Measurements from ENCODE around the gene TECTB. TPM values are rescaled to one million over a fixed set of nuclear protein-coding genes. Genes with fewer than 3 reads are reported as not detected.

Gene TECTB
- total RNA-seq, 1 experiment from 2014 or later: not detected

DNA sequence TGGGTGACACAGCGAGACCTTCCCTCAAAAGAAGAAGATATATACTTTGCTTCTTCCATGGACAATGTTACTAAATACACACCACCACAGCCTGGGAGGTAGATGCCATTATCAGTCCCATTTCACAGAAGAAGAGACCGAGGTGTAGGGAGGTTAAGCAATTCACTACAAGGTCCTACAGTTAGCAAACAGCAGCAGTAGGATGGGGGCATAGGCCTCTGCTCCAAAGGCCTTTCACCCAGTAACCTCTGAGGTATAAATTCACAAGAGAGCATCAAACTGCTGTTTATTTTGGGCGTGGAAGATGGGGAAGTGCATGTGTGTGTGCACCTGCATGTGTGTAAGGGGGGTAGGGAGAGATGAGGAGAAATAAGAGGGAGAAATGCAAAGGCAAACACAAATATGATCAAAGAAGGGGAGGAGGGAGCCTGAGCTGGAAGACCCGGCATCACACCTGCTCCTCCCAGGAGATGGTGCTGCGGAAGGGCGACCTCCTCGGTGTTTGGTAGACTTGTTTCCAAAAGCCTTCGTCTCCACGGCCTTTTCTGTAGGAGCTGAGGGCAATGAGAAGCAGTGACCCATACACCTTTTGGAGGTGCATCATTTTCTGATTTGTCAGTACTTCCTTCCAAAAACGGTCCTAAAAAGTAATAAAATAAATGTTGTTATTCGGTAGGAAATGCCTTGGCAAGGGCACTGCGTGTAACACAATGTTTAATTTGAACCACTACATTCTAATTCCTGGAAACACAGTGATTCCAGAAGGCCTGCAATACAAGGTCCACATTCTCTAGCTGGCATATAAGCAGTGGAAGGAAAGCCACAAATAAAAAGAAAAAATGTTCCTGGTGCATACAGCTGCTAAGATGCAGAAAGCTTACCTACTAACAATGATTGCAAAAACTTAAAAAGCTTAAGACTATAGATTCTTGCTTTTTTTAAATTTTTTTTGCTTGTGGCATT lies 64.8 kb downstream of the TECTB start:
- no TSS peak for BruUV-seq (replicated peaks)

DNA sequence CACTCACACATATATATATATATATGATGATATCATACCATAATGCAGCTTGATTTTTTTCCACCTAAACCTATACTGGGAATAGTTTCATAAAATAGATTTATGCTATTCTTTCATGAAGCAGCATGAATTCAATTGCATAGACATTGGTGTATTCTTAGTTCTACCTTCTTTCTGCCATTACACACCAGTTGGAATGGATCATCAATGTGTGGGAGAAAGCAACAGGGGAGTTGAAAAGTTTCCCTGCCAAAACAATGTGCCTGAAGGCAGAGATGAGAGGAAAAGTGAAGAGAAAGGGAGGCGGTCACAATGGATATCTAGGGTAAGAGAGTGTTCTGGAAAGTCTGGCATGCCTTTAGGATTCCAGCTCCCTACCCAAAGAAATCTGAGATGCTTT lies 65.6 kb downstream of the TECTB start:
- TF ChIP-seq, protein P1, sequence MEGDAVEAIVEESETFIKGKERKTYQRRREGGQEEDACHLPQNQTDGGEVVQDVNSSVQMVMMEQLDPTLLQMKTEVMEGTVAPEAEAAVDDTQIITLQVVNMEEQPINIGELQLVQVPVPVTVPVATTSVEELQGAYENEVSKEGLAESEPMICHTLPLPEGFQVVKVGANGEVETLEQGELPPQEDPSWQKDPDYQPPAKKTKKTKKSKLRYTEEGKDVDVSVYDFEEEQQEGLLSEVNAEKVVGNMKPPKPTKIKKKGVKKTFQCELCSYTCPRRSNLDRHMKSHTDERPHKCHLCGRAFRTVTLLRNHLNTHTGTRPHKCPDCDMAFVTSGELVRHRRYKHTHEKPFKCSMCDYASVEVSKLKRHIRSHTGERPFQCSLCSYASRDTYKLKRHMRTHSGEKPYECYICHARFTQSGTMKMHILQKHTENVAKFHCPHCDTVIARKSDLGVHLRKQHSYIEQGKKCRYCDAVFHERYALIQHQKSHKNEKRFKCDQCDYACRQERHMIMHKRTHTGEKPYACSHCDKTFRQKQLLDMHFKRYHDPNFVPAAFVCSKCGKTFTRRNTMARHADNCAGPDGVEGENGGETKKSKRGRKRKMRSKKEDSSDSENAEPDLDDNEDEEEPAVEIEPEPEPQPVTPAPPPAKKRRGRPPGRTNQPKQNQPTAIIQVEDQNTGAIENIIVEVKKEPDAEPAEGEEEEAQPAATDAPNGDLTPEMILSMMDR (IDR thresholded peaks at IDR 0.05; ENCODE audit: unreplicated experiment): no peak
- ChIA-PET POLR2A (interaction anchor here (0.9 to 4.2 kb wide), 3 partner anchors 11 to 97 kb away, joined by 3 to 41 read pairs (median 4); partner anchors contain the start of gene ZDHHC6), CTCF (interaction anchor here (0.6 to 1.3 kb wide), 4 partner anchors 13 to 482 kb away, joined by 3 to 6 read pairs (median 4); no protein-coding TSS in a partner anchor)
- intact Hi-C loops (cut with micrococcal nuclease): no loop called here
- Mint-ChIP-seq H3K36me3 (ENCODE audit: insufficient read depth, unreplicated experiment) (no peaks in the 10 kb centered on the region), H3K27me3 (ENCODE audit: insufficient read depth, unreplicated experiment) (no peaks in the 10 kb centered on the region), H3K27ac (ENCODE audit: low read depth, unreplicated experiment) (no peak overlapping the region), H3K4me1 (ENCODE audit: insufficient read depth, unreplicated experiment) (peaks cover 5% of the 10 kb centered on the region), H3K4me3 (ENCODE audit: unreplicated experiment) (no peak overlapping the region), H3K9me3 (ENCODE audit: unreplicated experiment) (no peaks in the 10 kb centered on the region)
- no peak for DNase-seq (ENCODE audit: unreplicated experiment)
- BruUV-seq (replicated peaks): no TSS peak

More for the DNA sequence above, 64.8 kb downstream of the TECTB start:
- TF ChIP-seq, protein P1 (IDR thresholded peaks at IDR 0.05; ENCODE audit: unreplicated experiment): no peak
- no peaks in the 10 kb centered on the region for H3K36me3 Mint-ChIP-seq (ENCODE audit: insufficient read depth, unreplicated experiment)
- H3K4me1 Mint-ChIP-seq (ENCODE audit: insufficient read depth, unreplicated experiment): peaks cover 5% of the 10 kb centered on the region
- CTCF ChIA-PET: interaction anchor here (1.0 to 1.3 kb wide), 4 partner anchors 14 to 87 kb away, joined by 3 to 6 read pairs (median 4); no protein-coding TSS in a partner anchor
- no peak overlapping the region for H3K27ac Mint-ChIP-seq (ENCODE audit: low read depth, unreplicated experiment)
- no peaks in the 10 kb centered on the region for H3K9me3 Mint-ChIP-seq (ENCODE audit: unreplicated experiment)
- no peaks in the 10 kb centered on the region for H3K27me3 Mint-ChIP-seq (ENCODE audit: insufficient read depth, unreplicated experiment)
- H3K4me3 Mint-ChIP-seq (ENCODE audit: unreplicated experiment): no peak overlapping the region
- POLR2A ChIA-PET: interaction anchor here (0.9 to 4.2 kb wide), 4 partner anchors 12 to 98 kb away, joined by 3 to 41 read pairs (median 4); partner anchors contain the start of gene ZDHHC6
- DNase-seq (ENCODE audit: unreplicated experiment): no peak
- intact Hi-C loops (cut with micrococcal nuclease): no loop called here

DNA sequence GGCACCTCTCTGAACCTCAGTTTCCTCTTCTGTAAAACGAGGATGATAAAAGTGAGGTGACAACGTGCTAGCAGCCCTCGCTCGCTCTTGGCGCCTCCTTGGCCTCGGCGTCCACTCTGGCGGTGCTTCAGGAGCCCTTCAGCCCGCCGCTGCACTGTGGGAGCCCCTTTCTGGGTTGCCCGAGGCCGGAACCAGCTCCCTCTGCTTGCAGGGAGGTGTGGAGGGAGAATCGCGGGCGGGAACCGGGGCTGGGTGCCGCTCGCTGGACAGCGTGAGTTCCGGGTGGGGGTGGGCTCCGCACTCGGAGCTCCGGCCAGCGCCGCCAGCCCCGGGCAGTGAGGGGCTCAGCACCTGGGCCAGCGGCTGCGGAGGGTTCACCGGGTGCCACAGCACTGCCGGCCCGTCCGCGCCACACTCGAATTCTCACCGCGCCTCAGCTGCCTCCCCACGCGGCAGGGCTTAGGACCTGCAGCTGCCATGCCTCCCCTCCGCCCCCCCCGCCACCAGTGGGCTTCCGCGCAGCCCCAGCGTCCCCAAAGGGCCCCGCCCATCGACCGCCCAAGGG lies 66.4 kb downstream of the TECTB start:
- intact Hi-C loops (cut with micrococcal nuclease): no loop called here
- Mint-ChIP-seq H3K27ac (ENCODE audit: low read depth, unreplicated experiment) (no peak overlapping the region), H3K4me1 (ENCODE audit: insufficient read depth, unreplicated experiment) (peaks cover 5% of the 10 kb centered on the region), H3K27me3 (ENCODE audit: insufficient read depth, unreplicated experiment) (no peaks in the 10 kb centered on the region), H3K4me3 (ENCODE audit: unreplicated experiment) (no peak overlapping the region), H3K9me3 (ENCODE audit: unreplicated experiment) (no peaks in the 10 kb centered on the region), H3K36me3 (ENCODE audit: insufficient read depth, unreplicated experiment) (no peaks in the 10 kb centered on the region)
- BruUV-seq (replicated peaks): no TSS peak
- CTCF ChIA-PET: interaction anchor here (0.7 to 2.1 kb wide), 8 partner anchors 10 to 212 kb away, joined by 3 to 12 read pairs (median 4); no protein-coding TSS in a partner anchor
- POLR2A ChIA-PET: interaction anchor here (1.3 to 4.2 kb wide), 3 partner anchors 10 to 96 kb away, joined by 4 to 41 read pairs (median 4); partner anchors contain the start of gene ZDHHC6
- no peak for DNase-seq (ENCODE audit: unreplicated experiment)
- TF ChIP-seq, protein P1 (IDR thresholded peaks at IDR 0.05; ENCODE audit: unreplicated experiment): no peak

DNA sequence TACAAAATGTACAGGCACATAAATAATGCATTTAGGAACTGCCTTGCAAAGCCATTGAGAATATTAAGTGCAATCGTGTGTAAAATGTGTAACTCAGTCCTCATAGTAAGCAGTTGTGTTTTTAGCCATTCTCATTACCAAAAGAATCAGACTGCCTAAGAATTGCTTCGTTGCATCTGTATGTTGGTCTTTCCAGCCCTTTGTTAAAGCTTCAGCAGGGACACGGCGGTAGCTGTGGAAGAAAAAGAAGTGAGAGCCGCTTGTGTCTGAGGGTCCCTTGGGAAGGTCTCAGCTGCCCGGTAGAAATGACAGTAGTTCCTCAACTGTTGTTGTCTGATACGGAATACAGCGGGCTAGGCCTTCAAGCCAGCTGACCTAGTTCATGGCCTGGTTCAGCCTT lies 67.9 kb downstream of the TECTB start:
- Mint-ChIP-seq H3K36me3 (ENCODE audit: insufficient read depth, unreplicated experiment) (no peaks in the 10 kb centered on the region), H3K27me3 (ENCODE audit: insufficient read depth, unreplicated experiment) (no peaks in the 10 kb centered on the region), H3K9me3 (ENCODE audit: unreplicated experiment) (no peaks in the 10 kb centered on the region), H3K4me3 (ENCODE audit: unreplicated experiment) (no peak overlapping the region), H3K4me1 (ENCODE audit: insufficient read depth, unreplicated experiment) (peaks cover 5% of the 10 kb centered on the region), H3K27ac (ENCODE audit: low read depth, unreplicated experiment) (no peak overlapping the region)
- BruUV-seq (replicated peaks): no TSS peak
- ChIA-PET CTCF (interaction anchor here (0.8 to 2.1 kb wide), 3 partner anchors 9 to 84 kb away, joined by 3 to 12 read pairs (median 4); no protein-coding TSS in a partner anchor), POLR2A (interaction anchor here (4.2 kb wide), 1 partner anchor 8 kb away, joined by 41 read pairs; no protein-coding TSS in a partner anchor)
- TF ChIP-seq, protein P1 (IDR thresholded peaks at IDR 0.05; ENCODE audit: unreplicated experiment): no peak
- intact Hi-C loops (cut with micrococcal nuclease): no loop called here
- no peak for DNase-seq (ENCODE audit: unreplicated experiment)
